Liver (tissue), 9 donors: Measurements from ENCODE around the gene KCP. TPM values are rescaled to one million over a fixed set of nuclear protein-coding genes. Genes with fewer than 3 reads are reported as not detected.

ENCODE experiments used
- DNase-seq: peaks from one replicate; pipeline ENCODE4 v3.0.0-alpha.2; 2017; ENCODE audit warnings: low spot score
- H3K27ac ChIP-seq, 2 donors: one replicate each; pipeline ENCODE4 v1.7.0; 2013; ENCODE audit warnings: inconsistent platforms in 2 of 2, low read length in 2 of 2, control low read depth in 1 of 2, low read depth in 1 of 2, mild to moderate bottlenecking in 1 of 2
- H3K27me3 ChIP-seq, 4 donors: one replicate each; pipeline versions ENCODE4 v1.6.1 to v1.7.0; 2013; ENCODE audit warnings: low read length in 3 of 4, inconsistent platforms in 1 of 4, mild to moderate bottlenecking in 1 of 4, moderate library complexity in 1 of 4; ENCODE audit not compliant: control insufficient read depth in 4 of 4, insufficient read depth in 4 of 4
- H3K36me3 ChIP-seq, 4 donors: one replicate each; pipeline versions ENCODE4 v1.6.1 to v1.7.0; 2013; ENCODE audit warnings: low read length in 3 of 4, mild to moderate bottlenecking in 3 of 4, low read depth in 1 of 4, moderate library complexity in 1 of 4; ENCODE audit not compliant: control insufficient read depth in 4 of 4, insufficient read depth in 3 of 4
- H3K4me1 ChIP-seq, 4 donors: one replicate each; pipeline versions ENCODE4 v1.6.1 to v1.7.0; 2013; ENCODE audit warnings: low read length in 3 of 4, mild to moderate bottlenecking in 3 of 4, moderate library complexity in 1 of 4; ENCODE audit not compliant: control insufficient read depth in 4 of 4, insufficient read depth in 4 of 4
- H3K4me3 ChIP-seq, 3 donors: one replicate each; pipeline versions ENCODE4 v1.6.1 to v1.7.0; 2013; ENCODE audit warnings: low read length in 3 of 3, control low read depth in 1 of 3, low read depth in 1 of 3, mild to moderate bottlenecking in 1 of 3
- H3K9ac ChIP-seq, 2 donors: one replicate each; pipeline ENCODE4 v1.7.0; 2013; ENCODE audit warnings: low read length in 2 of 2, mild to moderate bottlenecking in 2 of 2, moderate library complexity in 2 of 2, control low read depth in 1 of 2, low read depth in 1 of 2
- H3K9me3 ChIP-seq, 4 donors: one replicate each; pipeline versions ENCODE4 v1.6.1 to v1.7.0; 2013; ENCODE audit warnings: low read length in 3 of 4; ENCODE audit not compliant: control insufficient read depth in 4 of 4
- ATF3 ChIP-seq: IDR thresholded peaks from 2 replicates; pipeline ENCODE4 v1.6.1; 2016; ENCODE audit warnings: antibody characterized with exemption
- CTCF ChIP-seq: fragments of 150-350 bp; IDR thresholded peaks from 2 replicates; pipeline ENCODE4 v1.5.1; 2017; ENCODE audit warnings: improper control_type of control experiment, low read depth, low read length; ENCODE audit not compliant: missing input control
- FOXA1 ChIP-seq: IDR thresholded peaks from 2 replicates; pipeline ENCODE4 v1.6.1; 2016; ENCODE audit warnings: antibody characterized with exemption
- FOXA2 ChIP-seq: IDR thresholded peaks from 2 replicates; pipeline ENCODE4 v1.6.1; 2016; ENCODE audit warnings: antibody characterized with exemption
- GABPA ChIP-seq, 2 donors: IDR thresholded peaks in 1 of 2; conservative IDR thresholded peaks in 1 of 2; 2 replicates each; pipeline ENCODE4 v1.6.1; 2016; ENCODE audit warnings: antibody characterized with exemption in 2 of 2, mild to moderate bottlenecking in 1 of 2, moderate library complexity in 1 of 2
- HNF4A ChIP-seq, 2 donors: conservative IDR thresholded peaks; 2 replicates each; pipeline ENCODE4 v1.6.1; 2016; ENCODE audit warnings: antibody characterized with exemption in 2 of 2, mild to moderate bottlenecking in 2 of 2
- HNF4G ChIP-seq: IDR thresholded peaks from 2 replicates; pipeline ENCODE4 v1.6.1; 2016; ENCODE audit warnings: antibody characterized with exemption
- JUND ChIP-seq, 2 donors: IDR thresholded peaks; 2 replicates each; pipeline ENCODE4 v1.6.1; 2016; ENCODE audit warnings: antibody characterized with exemption in 2 of 2
- MAX ChIP-seq: IDR thresholded peaks from 2 replicates; pipeline ENCODE4 v1.6.1; 2016; ENCODE audit warnings: antibody characterized with exemption
- NR2F2 ChIP-seq: IDR thresholded peaks from 2 replicates; pipeline ENCODE4 v1.6.1; 2016; ENCODE audit warnings: antibody characterized with exemption
- RAD21 ChIP-seq, 2 donors: IDR thresholded peaks; 2 replicates each; pipeline ENCODE4 v1.6.1; 2016; ENCODE audit warnings: antibody characterized with exemption in 2 of 2, mild to moderate bottlenecking in 2 of 2
- REST ChIP-seq: IDR thresholded peaks from 2 replicates; pipeline ENCODE4 v1.6.1; 2016; ENCODE audit warnings: antibody characterized with exemption, mild to moderate bottlenecking
- RXRA ChIP-seq, 2 donors: IDR thresholded peaks; 2 replicates each; pipeline ENCODE4 v1.6.1; 2017 to 2018; ENCODE audit warnings: antibody characterized with exemption in 2 of 2, mild to moderate bottlenecking in 1 of 2
- SP1 ChIP-seq: IDR thresholded peaks from 2 replicates; pipeline ENCODE4 v1.6.1; 2018; ENCODE audit warnings: antibody characterized with exemption, mild to moderate bottlenecking
- TAF1 ChIP-seq: conservative IDR thresholded peaks from 2 replicates; pipeline ENCODE4 v1.6.1; 2016; ENCODE audit warnings: antibody characterized with exemption, mild to moderate bottlenecking
- YY1 ChIP-seq: IDR thresholded peaks from 2 replicates; pipeline ENCODE4 v1.6.1; 2016; ENCODE audit warnings: antibody characterized with exemption, mild to moderate bottlenecking
- ZBTB33 ChIP-seq: IDR thresholded peaks from 2 replicates; pipeline ENCODE4 v1.6.1; 2016; ENCODE audit warnings: antibody characterized with exemption
- WGBS: extraction: QIAGEN DNeasy Blood & Tissue Kit; methylation state at CpG from one replicate; pipeline ENCODE4 v1.1.7; 2013; 5-methylcytosine and 5-hydroxymethylcytosine counted together
- polyA plus RNA-seq, 2 donors: library from polyadenylated mRNA; stranded (reverse) in 1 of 2; unstranded in 1 of 2; fragments of 200-250 nt in 1 of 2; fragments of >200 nt in 1 of 2; fragmentation: Nextera tagmentation in 1 of 2; extraction: Ambion mirVana in 1 of 2; gene quantifications; one replicate each; pipeline versions ENCODE4 v1.2.1 to v1.2.3, GENCODE V29; 2013 to 2015
- total RNA-seq, 2 donors: library from RNA; depleted of rRNA; stranded (reverse); fragments of >200 nt; gene quantifications; one replicate each; pipeline ENCODE4 v1.2.3, GENCODE V29; 2014
- donor health status: healthy.
- donor health status: healthy.
- donor health status: healthy.
- donor health status: healthy.
- donor health status: healthy.

KCP gene
- total and polyA plus RNA-seq, 4 donors: 0.02 to 0.08 (median 0.05) TPM; not detected in 1

- Histone ChIP-seq H3K4me1 (no peaks in the 10 kb centered on the region), H3K27ac (no peak overlapping the region), H3K9me3 (no peaks in the 10 kb centered on the region), H3K9ac (no peak overlapping the region), H3K27me3 (no peaks in the 10 kb centered on the region), H3K4me3 (no peak overlapping the region), H3K36me3 (no peaks in the 10 kb centered on the region)
- WGBS: 94% methylated on average over 17 of the region's 17 CpGs
- TF ChIP-seq ZBTB33 (no peak), CTCF (no peak), RXRA (IDR thresholded peaks at IDR 0.05) (no peak), TAF1 (no peak), HNF4G (no peak), JUND (IDR thresholded peaks at IDR 0.05) (no peak), FOXA2 (no peak), REST (no peak), YY1 (no peak), HNF4A (conservative IDR thresholded peaks at IDR 0.05) (no peak), RAD21 (IDR thresholded peaks at IDR 0.05) (no peak), NR2F2 (no peak), ATF3 (no peak), GABPA (IDR thresholded peaks at IDR 0.05 in 1 of 2, conservative IDR thresholded peaks at IDR 0.05 in 1 of 2) (no peak), MAX (no peak), FOXA1 (no peak), SP1 (no peak)
- DNase-seq: no peak
These were observed 62.7 kb downstream of the KCP start for GRCh38 chr7:128847721-128848211.
